GM21423 (cell line): ENCODE data around the gene ACTN2.

Experiments used
- ATAC-seq: cut with Tn5 transposase; IDR thresholded peaks from one replicate; pipeline ENCODE4 v1.9.1; 2021; ENCODE audit warnings: mild to moderate bottlenecking, moderate library complexity; ENCODE audit not compliant: unreplicated experiment

ACTN2 gene

GRCh38 chr1:236689713-236690569, 3.6 kb downstream of the ACTN2 start:
- ATAC-seq, result no peak

- no peak for ATAC-seq
Measured at GRCh38 chr1:236691348-236691747, 5.0 kb downstream of the ACTN2 start.

GRCh38 chr1:236692128-236692527, 5.8 kb downstream of the ACTN2 start:
- no peak for ATAC-seq

GRCh38 chr1:236692742-236693141, 6.4 kb downstream of the ACTN2 start:
- ATAC-seq, result no peak

DNA sequence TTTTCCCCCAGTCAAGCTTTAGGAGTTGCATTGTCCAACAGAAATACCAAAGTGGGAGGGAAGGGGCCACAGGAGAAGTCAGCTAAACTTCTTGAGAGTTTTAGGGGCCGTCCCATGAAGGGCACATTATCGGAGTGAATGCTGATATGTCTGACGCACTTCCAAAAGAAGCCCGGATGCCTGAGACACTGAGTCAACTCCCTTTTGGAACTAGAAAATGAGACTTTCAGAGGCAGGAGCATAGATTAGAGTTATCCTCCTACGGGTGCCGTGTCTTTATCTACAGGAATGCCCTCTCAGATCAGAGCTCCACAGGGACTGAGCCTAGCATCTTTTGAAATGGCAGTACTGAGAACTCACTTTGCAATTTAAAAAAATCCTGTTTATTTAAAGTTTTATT, 13.1 kb downstream of the ACTN2 start:
- ATAC-seq, result no peak

DNA sequence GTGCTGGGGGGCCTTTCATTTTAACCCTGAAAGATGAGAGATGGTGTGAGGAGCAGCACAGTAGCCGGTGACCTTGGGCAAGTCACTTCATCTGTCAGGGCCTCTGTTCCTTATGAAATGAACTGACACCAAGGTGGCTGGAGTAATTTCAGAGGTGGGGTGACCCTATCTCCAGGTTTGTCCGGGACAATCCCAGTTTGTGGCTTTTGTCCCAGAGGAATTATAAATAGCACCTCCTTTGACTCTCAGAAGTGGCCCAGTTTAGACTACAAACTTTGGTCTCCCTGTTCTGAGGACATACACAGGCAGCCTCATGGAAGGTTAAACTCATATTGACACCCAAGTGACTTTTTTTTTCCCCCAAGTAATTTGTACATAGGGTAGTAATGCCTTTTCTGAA, 14.6 kb downstream of the ACTN2 start:
- no peak for ATAC-seq

DNA sequence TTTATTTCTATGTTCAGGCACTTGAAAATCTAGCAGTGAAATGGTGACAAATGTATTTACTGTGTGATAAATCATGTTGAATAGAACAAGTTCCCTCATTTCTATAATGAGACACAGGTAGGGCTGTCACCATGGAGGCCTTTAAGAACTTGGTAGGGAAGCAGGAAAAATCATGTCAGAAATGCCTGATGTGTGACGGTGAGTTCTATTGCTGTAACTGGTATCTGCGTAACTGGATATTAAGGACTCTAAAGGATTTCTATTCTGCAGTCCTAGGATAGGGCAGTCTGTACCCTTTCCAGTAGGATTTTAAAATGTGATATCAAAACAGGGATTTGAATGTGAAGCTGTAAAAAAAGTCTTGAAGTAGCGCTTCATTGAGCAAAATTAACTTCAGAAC, 15.5 kb downstream of the ACTN2 start:
- no peak for ATAC-seq

- no peak for ATAC-seq
Measured at GRCh38 chr1:236702791-236703394, 16.6 kb downstream of the ACTN2 start.

DNA sequence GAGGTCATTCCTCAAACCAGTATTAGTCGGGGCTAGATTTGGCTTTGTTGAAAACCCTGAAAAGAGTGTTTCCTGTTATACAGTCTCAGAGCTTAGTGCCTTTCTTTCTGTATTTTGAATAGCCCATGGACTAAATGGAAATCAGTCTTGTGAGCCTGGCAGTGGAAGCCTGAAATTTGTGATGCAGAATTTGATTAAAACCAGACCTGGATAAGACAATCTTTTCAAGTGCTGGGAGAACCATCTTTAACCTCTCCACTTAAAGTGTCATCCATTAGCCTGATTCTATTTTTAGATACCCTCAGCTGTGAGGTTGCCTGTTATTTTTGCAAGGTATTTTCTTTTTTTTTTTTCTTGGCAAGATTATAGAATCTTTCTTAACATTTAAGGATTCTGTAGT, 19.5 kb downstream of the ACTN2 start:
- no peak for ATAC-seq

DNA sequence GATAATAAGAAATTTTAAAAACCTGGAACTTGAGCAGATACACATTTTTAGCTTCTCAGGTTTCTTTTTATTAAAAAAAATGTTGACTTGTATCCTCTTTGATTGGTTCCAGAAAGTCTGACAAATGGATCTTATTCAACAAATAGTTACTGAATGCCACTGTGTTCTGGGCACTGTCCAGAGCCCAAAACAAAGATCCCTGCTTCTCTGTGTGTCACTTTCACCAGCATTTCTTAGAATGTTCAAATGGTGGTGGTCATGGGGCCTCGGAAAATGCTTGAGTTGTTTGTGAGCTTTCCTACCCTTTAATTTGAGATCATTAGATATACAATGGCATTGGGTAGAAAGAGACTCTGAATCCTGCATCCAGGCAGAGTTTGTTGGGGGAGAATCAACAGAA, 19.9 kb downstream of the ACTN2 start:
- no peak for ATAC-seq

DNA sequence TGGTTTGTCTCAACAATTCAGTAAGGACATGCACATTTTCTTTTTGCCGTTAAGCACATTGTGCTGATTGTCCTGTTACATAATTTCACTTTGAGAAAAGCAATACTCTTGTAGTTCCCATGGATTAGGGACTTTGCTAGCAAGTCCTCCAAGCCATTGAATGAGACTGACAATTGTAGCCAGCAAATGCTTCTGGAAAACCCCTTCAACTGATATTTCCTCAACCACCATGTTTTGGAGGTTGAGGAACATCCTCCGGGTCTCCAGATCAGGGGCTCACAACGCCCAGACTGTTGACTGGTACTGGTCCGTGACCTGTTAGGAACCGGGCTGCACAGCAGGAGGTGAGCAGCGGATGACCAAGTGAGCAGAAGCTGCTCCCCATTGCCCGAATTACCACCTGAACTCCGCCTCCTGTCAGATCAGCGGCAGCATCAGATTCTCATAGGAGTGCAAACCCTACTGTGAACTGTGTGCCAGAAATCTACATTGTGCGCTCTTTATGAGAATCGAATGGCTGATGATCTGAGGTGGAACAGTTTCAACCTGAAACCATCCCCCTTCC, 24.1 kb downstream of the ACTN2 start:
- no peak for ATAC-seq

DNA sequence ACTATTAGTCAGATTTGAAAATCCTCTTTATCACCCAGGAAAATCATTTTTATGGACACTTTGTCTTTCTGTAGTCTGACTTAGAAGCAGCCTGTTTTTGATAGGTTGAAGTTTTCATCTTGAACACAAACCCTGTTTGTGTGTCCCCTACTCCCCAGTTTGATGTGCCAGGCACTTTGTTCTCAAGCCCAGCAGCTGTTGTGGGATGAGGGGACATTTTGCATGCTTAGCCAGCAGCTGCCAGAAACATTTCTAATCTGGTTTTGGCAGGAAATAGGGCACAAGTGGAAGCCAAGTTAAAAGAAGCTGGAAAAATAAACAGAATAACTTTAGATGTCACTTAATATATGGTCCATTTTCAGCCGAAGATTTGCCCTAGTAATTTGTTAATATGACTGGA, 29.9 kb downstream of the ACTN2 start:
- no peak for ATAC-seq

DNA sequence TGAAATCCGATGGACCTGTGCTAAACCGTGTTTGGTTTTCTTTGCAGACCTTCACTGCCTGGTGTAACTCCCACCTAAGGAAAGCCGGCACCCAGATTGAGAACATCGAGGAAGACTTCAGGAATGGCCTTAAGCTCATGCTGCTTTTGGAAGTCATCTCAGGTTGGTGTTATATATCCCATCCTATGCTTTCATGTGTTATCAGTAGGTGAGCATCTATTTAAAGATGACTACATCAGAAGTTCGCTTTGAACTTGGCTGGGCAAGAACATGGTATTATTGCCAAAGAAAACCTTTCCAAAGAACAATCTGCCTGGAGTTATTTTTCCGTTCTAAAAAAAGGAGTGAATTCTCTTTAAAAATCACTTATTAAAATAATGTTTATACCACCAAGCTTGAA, 31.5 kb downstream of the ACTN2 start:
- no peak for ATAC-seq

GRCh38 chr1:236718328-236718727, 32.0 kb downstream of the ACTN2 start:
- no peak for ATAC-seq

GRCh38 chr1:236720206-236720605, 33.9 kb downstream of the ACTN2 start:
- no peak for ATAC-seq

DNA sequence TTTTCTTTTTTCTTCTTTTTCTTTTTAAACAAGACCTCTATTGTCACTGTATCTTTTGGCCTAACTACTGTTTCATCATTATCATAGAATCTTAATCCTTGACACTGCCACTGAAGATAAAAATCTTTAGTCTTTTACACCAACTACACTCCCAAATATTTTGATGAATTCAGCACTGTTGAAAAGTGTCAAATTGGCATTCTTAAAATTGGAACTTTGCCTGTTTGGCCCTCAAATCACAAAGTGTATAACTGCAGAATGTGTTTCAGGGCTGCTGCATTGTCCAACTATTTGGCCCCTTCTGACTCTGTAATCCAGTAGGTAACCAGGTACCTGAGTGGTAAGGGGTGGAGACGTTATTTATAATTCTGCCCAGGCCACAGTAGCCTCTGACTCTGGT, 34.3 kb downstream of the ACTN2 start:
- ATAC-seq, result no peak

DNA sequence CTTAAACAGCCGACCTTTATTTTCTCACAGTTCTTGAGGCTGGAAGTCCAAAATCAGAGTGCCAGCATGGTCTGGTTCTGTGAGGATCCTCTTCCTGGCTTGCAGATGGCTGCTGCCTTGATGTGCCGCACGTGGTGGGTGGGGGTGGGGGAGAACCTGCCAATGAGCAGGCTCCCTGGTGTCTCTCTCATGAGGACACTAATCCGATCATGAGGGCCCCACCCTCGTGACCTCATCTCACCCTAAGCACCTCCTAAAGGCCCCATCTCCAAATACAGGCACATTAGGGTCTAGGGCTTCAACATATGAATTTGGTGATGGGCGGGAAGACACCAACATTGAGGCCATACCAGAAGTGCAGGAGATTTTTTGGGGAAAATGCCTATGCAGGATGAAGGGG, 37.8 kb downstream of the ACTN2 start:
- ATAC-seq, result no peak

GRCh38 chr1:236724506-236724905, 38.2 kb downstream of the ACTN2 start:
- ATAC-seq, result no peak

DNA sequence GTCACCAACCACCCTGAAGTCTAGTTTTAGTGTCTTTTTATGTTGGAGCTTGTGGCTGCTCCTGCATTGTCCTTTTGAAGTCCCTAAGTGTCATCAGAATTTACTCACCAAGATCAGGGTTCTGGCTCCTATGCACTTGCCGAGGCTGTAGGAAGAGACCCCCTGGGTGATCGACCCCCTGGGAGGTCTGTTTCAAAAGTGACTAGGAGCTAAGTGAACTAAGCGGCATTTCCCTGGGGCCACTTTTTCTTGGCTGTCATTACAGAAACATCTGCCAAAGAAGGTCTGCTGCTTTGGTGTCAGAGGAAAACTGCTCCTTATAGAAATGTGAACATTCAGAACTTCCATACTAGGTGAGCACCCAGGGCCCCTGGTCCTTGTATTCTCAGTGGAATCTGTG, 39.4 kb downstream of the ACTN2 start:
- no peak for ATAC-seq

GRCh38 chr1:236727521-236727920, 41.2 kb downstream of the ACTN2 start:
- no peak for ATAC-seq

- ATAC-seq, result no peak
Measured at GRCh38 chr1:236728752-236729151, 42.5 kb downstream of the ACTN2 start.

GRCh38 chr1:236733653-236734052, 47.4 kb downstream of the ACTN2 start:
- ATAC-seq, result no peak
